RWPE1 (cell line): Measurements from ENCODE around the gene ARHGEF7.
A peak's percentile ranks its signal among the peaks of the same experiment; 100 is the strongest.

Experiments used
- CTCF ChIA-PET: fragments of 350-600 bp; sonication (Branson Sonifier 250); formaldehyde crosslinking; extraction: SDS; loops from one replicate; lab custom pipeline; 2021; lab: Yijun Ruan, JAX
- POLR2A ChIA-PET: fragments of 400-600 bp; formaldehyde crosslinking; extraction: SDS; loops from one replicate; lab custom pipeline; 2020; ENCODE audit warnings: antibody characterized with exemption; ENCODE audit not compliant: low non-redundant PET; lab: Yijun Ruan, JAX
- DNase-seq: peaks from one replicate; pipeline ENCODE4 v3.0.0; 2012; ENCODE audit warnings: low spot score
- H3K27ac ChIP-seq: fragments of 450-650 bp; 2 replicates; pipeline ENCODE4 v1.5.1; 2017
- TF ChIP-seq, protein P1 (sequence below): fragments of 450-650 bp; conservative IDR thresholded peaks from 2 replicates; pipeline ENCODE4 v1.5.1; 2017; ENCODE audit warnings: low read depth, mild to moderate bottlenecking

Gene ARHGEF7

DNA sequence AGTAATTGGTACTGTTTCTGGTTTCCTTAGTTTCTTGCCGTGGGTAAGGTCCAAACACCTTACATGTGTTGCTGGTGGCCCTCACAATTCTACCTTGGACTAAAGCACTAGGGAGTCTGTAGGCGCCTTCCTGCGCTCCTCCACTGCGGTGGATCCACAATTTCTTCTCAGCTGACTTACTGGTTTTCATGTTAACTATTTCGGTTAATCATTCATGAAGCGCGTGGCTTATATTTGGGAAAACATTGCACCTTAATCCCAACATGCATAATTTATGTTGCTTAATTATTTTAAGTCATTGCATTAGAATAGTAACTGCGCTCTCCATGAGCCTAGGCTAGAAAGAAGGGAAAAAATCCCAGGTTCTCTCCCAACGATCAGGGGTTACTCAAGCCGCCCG lies 37.7 kb downstream of the ARHGEF7 start:
- DNase-seq: peak; percentile 12
- TF ChIP-seq, protein P1, sequence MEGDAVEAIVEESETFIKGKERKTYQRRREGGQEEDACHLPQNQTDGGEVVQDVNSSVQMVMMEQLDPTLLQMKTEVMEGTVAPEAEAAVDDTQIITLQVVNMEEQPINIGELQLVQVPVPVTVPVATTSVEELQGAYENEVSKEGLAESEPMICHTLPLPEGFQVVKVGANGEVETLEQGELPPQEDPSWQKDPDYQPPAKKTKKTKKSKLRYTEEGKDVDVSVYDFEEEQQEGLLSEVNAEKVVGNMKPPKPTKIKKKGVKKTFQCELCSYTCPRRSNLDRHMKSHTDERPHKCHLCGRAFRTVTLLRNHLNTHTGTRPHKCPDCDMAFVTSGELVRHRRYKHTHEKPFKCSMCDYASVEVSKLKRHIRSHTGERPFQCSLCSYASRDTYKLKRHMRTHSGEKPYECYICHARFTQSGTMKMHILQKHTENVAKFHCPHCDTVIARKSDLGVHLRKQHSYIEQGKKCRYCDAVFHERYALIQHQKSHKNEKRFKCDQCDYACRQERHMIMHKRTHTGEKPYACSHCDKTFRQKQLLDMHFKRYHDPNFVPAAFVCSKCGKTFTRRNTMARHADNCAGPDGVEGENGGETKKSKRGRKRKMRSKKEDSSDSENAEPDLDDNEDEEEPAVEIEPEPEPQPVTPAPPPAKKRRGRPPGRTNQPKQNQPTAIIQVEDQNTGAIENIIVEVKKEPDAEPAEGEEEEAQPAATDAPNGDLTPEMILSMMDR: no peak
- peak overlapping the region; percentile 96 for H3K27ac ChIP-seq
- CTCF ChIA-PET: interaction anchor here (0.9 kb wide), 1 partner anchor 9 kb away, joined by 3 read pairs; no protein-coding TSS in a partner anchor
- POLR2A ChIA-PET: no interaction called here

DNA sequence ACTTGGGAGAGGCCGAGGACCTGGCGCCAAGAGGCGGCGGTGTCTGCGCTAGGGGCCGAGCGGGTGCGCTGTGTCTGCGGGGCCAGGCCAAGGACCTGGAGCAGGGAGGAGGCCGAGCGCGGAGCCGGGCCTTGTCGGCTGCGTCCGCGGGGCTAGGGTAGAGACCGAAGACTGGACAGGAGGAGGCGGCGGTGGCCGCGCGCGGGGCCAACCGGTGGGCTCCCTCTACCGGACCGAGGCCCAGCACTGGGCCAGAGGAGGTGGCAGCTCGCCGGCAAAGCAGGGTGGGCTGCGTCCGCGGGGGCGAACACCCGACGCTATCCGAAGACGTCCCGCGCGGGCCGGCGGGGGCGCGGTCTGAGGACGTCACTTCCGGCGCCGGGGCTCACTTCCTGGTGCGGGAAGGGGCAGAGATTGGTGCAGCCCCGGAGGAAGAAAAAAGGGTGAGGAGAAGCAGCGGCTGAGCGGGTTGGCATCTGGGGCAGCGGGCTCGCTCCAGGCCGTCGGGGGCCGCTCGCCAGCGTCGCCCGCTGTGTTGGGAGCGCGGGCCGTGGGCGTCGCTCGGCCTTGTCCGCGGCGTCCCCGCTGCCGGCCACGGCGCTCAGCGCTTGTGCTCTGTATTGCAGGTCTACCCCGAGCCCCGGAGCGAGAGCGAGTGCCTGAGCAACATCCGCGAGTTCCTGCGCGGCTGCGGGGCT lies 38.3 kb downstream of the ARHGEF7 start:
- TF ChIP-seq, protein P1: 0 out of 2 replicates have a peak, but pooled peaks have one; percentile 14
- POLR2A ChIA-PET: no interaction called here
- peak; percentile 92 for DNase-seq
- H3K27ac ChIP-seq: peak overlapping the region; percentile 96
- CTCF ChIA-PET: interaction anchor here (0.9 kb wide), 1 partner anchor 10 kb away, joined by 3 read pairs; no protein-coding TSS in a partner anchor

GRCh38 chr13:111153977-111154332 lies 38.8 kb downstream of the ARHGEF7 start:
- TF ChIP-seq, protein P1: no peak
- CTCF ChIA-PET: no interaction called here
- peak; percentile 38 for DNase-seq
- H3K27ac ChIP-seq: peak overlapping the region; percentile 96
- POLR2A ChIA-PET: no interaction called here

- ChIA-PET POLR2A (no interaction called here), CTCF (no interaction called here)
- no peak for DNase-seq
- TF ChIP-seq, protein P1: no peak
- H3K27ac ChIP-seq: no peak overlapping the region
Observed at GRCh38 chr13:111156421-111156820, 41.3 kb downstream of the ARHGEF7 start.

DNA sequence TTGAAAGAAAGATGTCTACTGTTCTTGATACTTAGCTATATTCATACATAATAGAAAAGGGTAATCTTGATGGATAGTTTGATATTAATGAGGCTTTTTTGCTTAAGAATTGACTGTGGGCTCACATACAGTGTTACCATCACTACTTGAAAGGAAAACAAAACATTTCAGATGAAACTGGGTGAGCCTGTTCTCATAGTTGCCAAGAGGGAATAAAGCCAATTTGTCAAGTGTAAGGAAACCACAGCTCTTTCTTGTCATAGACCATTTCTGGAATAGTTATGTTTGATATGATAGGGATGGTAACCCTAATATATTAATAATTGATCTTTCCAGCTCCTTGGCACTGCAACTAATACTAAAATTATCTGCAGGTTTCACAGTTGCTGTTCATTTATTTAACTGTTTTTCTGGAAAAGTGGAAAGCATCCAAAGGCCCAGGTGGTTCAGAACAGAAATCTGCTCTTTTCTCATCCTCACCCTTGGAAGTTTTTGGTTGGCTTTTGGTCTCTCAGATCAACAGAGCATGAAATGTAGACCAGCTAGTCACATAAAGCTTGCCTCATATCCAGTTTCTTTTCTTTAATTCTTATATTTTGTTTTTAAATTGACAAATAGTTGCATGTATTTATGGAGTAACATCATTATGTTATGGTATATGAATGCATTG lies 43.2 kb downstream of the ARHGEF7 start:
- TF ChIP-seq, protein P1: no peak
- ChIA-PET CTCF (no interaction called here), POLR2A (no interaction called here)
- no peak overlapping the region for H3K27ac ChIP-seq
- no peak for DNase-seq

- ChIA-PET POLR2A (no interaction called here), CTCF (interaction anchor here (0.6 kb wide), 1 partner anchor 47 kb away, joined by 11 read pairs; no protein-coding TSS in a partner anchor)
- TF ChIP-seq, protein P1: no peak
Observed at GRCh38 chr13:111159362-111160320, 44.5 kb downstream of the ARHGEF7 start.

More at GRCh38 chr13:111159362-111160320, 44.5 kb downstream of the ARHGEF7 start:
- no peak overlapping the region for H3K27ac ChIP-seq
- no peak for DNase-seq
